ENCODE data around the gene PROM2. TPM values are rescaled to one million over a fixed set of nuclear protein-coding genes. Genes with fewer than 3 reads are reported as not detected.

The PROM2 gene
- total and polyA plus RNA-seq, 10 of the 15 experiments (the other 5 are each of a cell fraction or from before 2014, with no cell fraction given): 0.01 to 0.04 TPM; not detected in 8

DNA sequence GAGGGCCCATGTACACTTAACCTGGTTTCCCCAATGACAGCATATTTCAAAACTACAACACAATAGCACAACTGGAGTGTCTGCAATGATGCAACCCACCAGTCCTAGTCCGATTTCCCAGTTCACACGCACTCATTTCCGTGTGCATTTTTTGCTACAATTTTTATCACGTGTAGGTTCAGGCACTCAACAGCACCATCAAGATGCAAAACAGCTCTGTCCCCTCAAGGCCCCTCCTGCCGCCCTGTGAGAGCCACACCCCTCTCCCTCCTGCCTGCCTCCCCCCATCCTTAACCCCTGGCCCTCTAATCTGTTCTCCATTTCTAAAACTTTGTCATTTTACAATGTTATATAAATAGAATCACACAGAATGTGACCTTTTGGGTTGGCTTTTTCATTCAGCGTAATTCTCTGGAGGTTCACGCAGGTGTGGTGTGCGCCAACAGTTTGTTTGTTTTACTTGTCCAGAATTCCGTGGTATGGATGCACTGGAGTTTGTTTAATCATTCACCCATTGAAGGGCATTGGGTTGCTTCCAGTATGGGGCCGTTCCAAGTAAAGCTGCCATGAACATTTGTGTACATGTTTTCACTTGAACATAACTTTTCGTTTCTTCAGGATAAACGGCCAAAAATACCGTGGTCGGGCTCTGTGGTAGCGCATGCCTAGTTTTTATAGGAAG, 31.3 kb downstream of the PROM2 start:
- Histone ChIP-seq H3K4me2 (ENCODE audit: control insufficient read depth, insufficient read depth) (no peak overlapping the region), H3K4me1 (ENCODE audit: control insufficient read depth, insufficient read depth, low read length) (no peaks in the 10 kb centered on the region), H3K27ac (ENCODE audit: control insufficient read depth, insufficient read depth) (no peak overlapping the region), H3K9ac (ENCODE audit: control insufficient read depth, insufficient read depth, low read length) (no peak overlapping the region), H3K4me3 (no peak overlapping the region), H3K27me3 (replicated peaks in 1 of 2; ENCODE audit: control insufficient read depth in 2 of 2, insufficient read depth in 2 of 2, low read length in 1 of 2) (no peaks in the 10 kb centered on the region; a peak in 2 of 4 replicates), H2AFZ (ENCODE audit: control insufficient read depth, low read depth, low read length) (no peak overlapping the region), H3K36me3 (ENCODE audit: control insufficient read depth in 2 of 2, insufficient read depth in 2 of 2, low read length in 1 of 2) (no peaks in the 10 kb centered on the region), H3K79me2 (ENCODE audit: control insufficient read depth, insufficient read depth, low read length) (no peaks in the 10 kb centered on the region), H3K9me3 (replicated peaks; ENCODE audit: control insufficient read depth, insufficient read depth, low read length) (no peaks in the 10 kb centered on the region), H4K20me1 (ENCODE audit: control insufficient read depth, insufficient read depth) (no peaks in the 10 kb centered on the region; the same call in 1 of the 2 replicates)
- SMC1A ChIA-PET (ENCODE audit: uncharacterized antibody, unreplicated experiment): no interaction called here
- CTCF ChIA-PET: no interaction called here
- FAIRE-seq: no peak
- intact Hi-C loops (cut with micrococcal nuclease; ENCODE audit: unreplicated experiment) (no loop called here), in situ Hi-C loops (cut with MboI) (no loop called here)
- no peak for DNase-seq (ENCODE audit: low read depth, low spot score)
- 32% methylated on average over 15 of the region's 15 CpGs for WGBS (ENCODE audit: insufficient coverage, insufficient replicate concordance, low lambda C conversion rate, missing lambda C conversion rate)
- BruUV-seq (replicated peaks): no TSS peak
- no peak for TF ChIP-seq EP300 (IDR thresholded peaks at IDR 0.05; ENCODE audit: borderline replicate concordance in 1 of 2, control insufficient read depth in 1 of 2, low read depth in 2 of 2, low read length in 2 of 2)
- TF ChIP-seq HDAC6 (IDR thresholded peaks at IDR 0.05; ENCODE audit: unreplicated experiment): no peak
- TF ChIP-seq BHLHE40 (IDR thresholded peaks at IDR 0.05; ENCODE audit: borderline replicate concordance in 1 of 2, low read depth in 2 of 2, low read length in 1 of 2): no peak
- POLR2A ChIA-PET: no interaction called here
- RAD21 ChIA-PET (ENCODE audit: unreplicated experiment): no interaction called here
- no peak for ATAC-seq

DNA sequence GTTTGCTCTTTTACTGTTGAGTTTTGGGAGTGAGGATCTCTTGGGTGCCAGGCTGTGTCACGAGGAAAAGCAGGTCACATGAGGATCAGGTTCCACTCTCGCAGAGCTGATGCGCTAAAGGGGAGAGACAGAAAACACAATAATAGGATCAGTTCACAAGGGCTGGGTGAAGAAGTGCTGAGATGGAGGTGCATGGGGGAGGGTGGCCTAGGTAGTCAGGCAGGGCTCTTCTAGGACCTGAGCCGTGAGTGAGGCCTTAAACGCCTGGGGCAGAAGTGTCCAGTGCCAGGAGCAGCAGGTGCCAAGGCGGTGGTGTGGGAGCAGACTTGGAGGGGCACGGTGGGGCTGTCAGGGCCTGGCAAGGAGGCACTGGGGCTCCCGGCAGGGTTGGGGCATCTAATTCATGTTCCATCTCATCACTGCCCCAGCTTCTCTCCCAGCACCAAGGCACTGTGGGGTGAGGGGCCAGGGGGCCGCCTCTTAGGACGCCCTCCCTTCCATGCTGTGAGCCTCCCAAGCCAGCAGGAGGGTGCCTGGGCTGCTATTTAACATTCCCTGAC, 32.2 kb downstream of the PROM2 start:
- Histone ChIP-seq H3K4me3 (no peak overlapping the region), H3K79me2 (ENCODE audit: control insufficient read depth, insufficient read depth, low read length) (no peaks in the 10 kb centered on the region), H3K9me3 (replicated peaks; ENCODE audit: control insufficient read depth, insufficient read depth, low read length) (no peaks in the 10 kb centered on the region), H3K27me3 (replicated peaks in 1 of 2; ENCODE audit: control insufficient read depth in 2 of 2, insufficient read depth in 2 of 2, low read length in 1 of 2) (no peaks in the 10 kb centered on the region; a peak in 2 of 4 replicates), H3K4me1 (ENCODE audit: control insufficient read depth, insufficient read depth, low read length) (no peaks in the 10 kb centered on the region), H3K9ac (ENCODE audit: control insufficient read depth, insufficient read depth, low read length) (no peak overlapping the region), H2AFZ (ENCODE audit: control insufficient read depth, low read depth, low read length) (no peak overlapping the region), H3K27ac (ENCODE audit: control insufficient read depth, insufficient read depth) (no peak overlapping the region), H3K4me2 (ENCODE audit: control insufficient read depth, insufficient read depth) (no peak overlapping the region), H3K36me3 (ENCODE audit: control insufficient read depth in 2 of 2, insufficient read depth in 2 of 2, low read length in 1 of 2) (no peaks in the 10 kb centered on the region), H4K20me1 (ENCODE audit: control insufficient read depth, insufficient read depth) (no peaks in the 10 kb centered on the region; the same call in 1 of the 2 replicates)
- WGBS (ENCODE audit: insufficient coverage, insufficient replicate concordance, low lambda C conversion rate, missing lambda C conversion rate): 50% methylated on average over 10 of the region's 10 CpGs
- ChIA-PET SMC1A (ENCODE audit: uncharacterized antibody, unreplicated experiment) (interaction anchor here (0.6 kb wide), 1 partner anchor 13 kb away, joined by 3 read pairs; no protein-coding TSS in a partner anchor), RAD21 (ENCODE audit: unreplicated experiment) (no interaction called here), CTCF (no interaction called here), POLR2A (no interaction called here)
- BruUV-seq (replicated peaks): no TSS peak
- no peak for FAIRE-seq
- intact Hi-C loops (cut with micrococcal nuclease; ENCODE audit: unreplicated experiment): no loop called here
- ATAC-seq: no peak
- in situ Hi-C loops (cut with MboI): no loop called here
- no peak for DNase-seq (ENCODE audit: low read depth, low spot score)
- TF ChIP-seq TCF3 (IDR thresholded peaks at IDR 0.05; ENCODE audit: borderline replicate concordance, insufficient read depth, low read depth, low read length): no peak
- no peak for TF ChIP-seq SPI1 (IDR thresholded peaks at IDR 0.05; ENCODE audit: borderline replicate concordance, insufficient read depth, low read depth, low read length)
- no peak for TF ChIP-seq RAD51 (IDR thresholded peaks at IDR 0.05)
- no peak for TF ChIP-seq STAT3 (IDR thresholded peaks at IDR 0.05; ENCODE audit: low read depth, low read length)
- TF ChIP-seq, protein P1, sequence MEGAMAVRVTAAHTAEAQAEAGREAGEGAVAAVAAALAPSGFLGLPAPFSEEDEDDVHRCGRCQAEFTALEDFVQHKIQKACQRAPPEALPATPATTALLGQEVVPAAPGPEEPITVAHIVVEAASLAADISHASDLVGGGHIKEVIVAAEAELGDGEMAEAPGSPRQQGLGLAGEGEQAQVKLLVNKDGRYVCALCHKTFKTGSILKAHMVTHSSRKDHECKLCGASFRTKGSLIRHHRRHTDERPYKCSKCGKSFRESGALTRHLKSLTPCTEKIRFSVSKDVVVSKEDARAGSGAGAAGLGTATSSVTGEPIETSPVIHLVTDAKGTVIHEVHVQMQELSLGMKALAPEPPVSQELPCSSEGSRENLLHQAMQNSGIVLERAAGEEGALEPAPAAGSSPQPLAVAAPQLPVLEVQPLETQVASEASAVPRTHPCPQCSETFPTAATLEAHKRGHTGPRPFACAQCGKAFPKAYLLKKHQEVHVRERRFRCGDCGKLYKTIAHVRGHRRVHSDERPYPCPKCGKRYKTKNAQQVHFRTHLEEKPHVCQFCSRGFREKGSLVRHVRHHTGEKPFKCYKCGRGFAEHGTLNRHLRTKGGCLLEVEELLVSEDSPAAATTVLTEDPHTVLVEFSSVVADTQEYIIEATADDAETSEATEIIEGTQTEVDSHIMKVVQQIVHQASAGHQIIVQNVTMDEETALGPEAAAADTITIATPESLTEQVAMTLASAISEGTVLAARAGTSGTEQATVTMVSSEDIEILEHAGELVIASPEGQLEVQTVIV (IDR thresholded peaks at IDR 0.05; ENCODE audit: borderline replicate concordance, partially characterized antibody): no peak
- TF ChIP-seq, protein P2, sequence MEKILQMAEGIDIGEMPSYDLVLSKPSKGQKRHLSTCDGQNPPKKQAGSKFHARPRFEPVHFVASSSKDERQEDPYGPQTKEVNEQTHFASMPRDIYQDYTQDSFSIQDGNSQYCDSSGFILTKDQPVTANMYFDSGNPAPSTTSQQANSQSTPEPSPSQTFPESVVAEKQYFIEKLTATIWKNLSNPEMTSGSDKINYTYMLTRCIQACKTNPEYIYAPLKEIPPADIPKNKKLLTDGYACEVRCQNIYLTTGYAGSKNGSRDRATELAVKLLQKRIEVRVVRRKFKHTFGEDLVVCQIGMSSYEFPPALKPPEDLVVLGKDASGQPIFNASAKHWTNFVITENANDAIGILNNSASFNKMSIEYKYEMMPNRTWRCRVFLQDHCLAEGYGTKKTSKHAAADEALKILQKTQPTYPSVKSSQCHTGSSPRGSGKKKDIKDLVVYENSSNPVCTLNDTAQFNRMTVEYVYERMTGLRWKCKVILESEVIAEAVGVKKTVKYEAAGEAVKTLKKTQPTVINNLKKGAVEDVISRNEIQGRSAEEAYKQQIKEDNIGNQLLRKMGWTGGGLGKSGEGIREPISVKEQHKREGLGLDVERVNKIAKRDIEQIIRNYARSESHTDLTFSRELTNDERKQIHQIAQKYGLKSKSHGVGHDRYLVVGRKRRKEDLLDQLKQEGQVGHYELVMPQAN (conservative IDR thresholded peaks at IDR 0.05): no peak
